Stimulated activated naive CD8-positive, alpha-beta T cell treated with anti-CD3 and anti-CD28 coated beads, Interleukin-15, Interleukin-2, amounts not matched to agents 100 U/mL and 50 U/mL, for 24 hours (primary cell): ENCODE results near the gene CCN5.
A peak's percentile ranks its signal among the peaks of the same experiment; 100 is the strongest.

Experiments
- ATAC-seq: fragments of 150-1000 bp; cut with Tn5 transposase; one replicate; pipeline ENCODE4 v1.10.0; 2021
- DNase-seq: peaks from one replicate; pipeline ENCODE4 v3.0.0; 2021

The CCN5 gene

GRCh38 chr20:44716309-44717106 is 1.3 kb downstream of the CCN5 start:
- no peak for DNase-seq
- ATAC-seq, result no peak

GRCh38 chr20:44717986-44718385 is 2.8 kb downstream of the CCN5 start:
- no peak for ATAC-seq
- no peak for DNase-seq

GRCh38 chr20:44719841-44720240 is 4.7 kb downstream of the CCN5 start:
- no peak for ATAC-seq
- no peak for DNase-seq

GRCh38 chr20:44720621-44720996 is 5.4 kb downstream of the CCN5 start:
- DNase-seq (no peak), ATAC-seq (no peak)

- ATAC-seq (no peak), DNase-seq (no peak)
These were observed 6.0 kb downstream of the CCN5 start for GRCh38 chr20:44720997-44721784.

GRCh38 chr20:44721785-44722054 is 6.6 kb downstream of the CCN5 start:
- DNase-seq (no peak), ATAC-seq (no peak)

- no peak for ATAC-seq
- no peak for DNase-seq
These were observed 7.8 kb downstream of the CCN5 start for GRCh38 chr20:44722990-44723389.

GRCh38 chr20:44723391-44723790 is 8.2 kb downstream of the CCN5 start:
- no peak for DNase-seq
- ATAC-seq, result no peak

- ATAC-seq (no peak), DNase-seq (no peak)
These were observed 8.7 kb downstream of the CCN5 start for GRCh38 chr20:44723798-44724362.

GRCh38 chr20:44724423-44725091 is 9.4 kb downstream of the CCN5 start:
- ATAC-seq (no peak), DNase-seq (no peak)

GRCh38 chr20:44725837-44726236 is 10.7 kb downstream of the CCN5 start:
- ATAC-seq (no peak), DNase-seq (no peak)

GRCh38 chr20:44727039-44727438 is 11.9 kb downstream of the CCN5 start:
- no peak for DNase-seq
- no peak for ATAC-seq

- no peak for ATAC-seq
- DNase-seq, result no peak
These were observed 12.5 kb downstream of the CCN5 start for GRCh38 chr20:44727651-44728050.

- ATAC-seq (no peak), DNase-seq (no peak)
These were observed 13.8 kb downstream of the CCN5 start for GRCh38 chr20:44728801-44729443.

- no peak for DNase-seq
- ATAC-seq, result no peak
These were observed 15.3 kb downstream of the CCN5 start for GRCh38 chr20:44730441-44730840.

GRCh38 chr20:44731657-44732056 is 16.5 kb downstream of the CCN5 start:
- no peak for ATAC-seq
- DNase-seq, result no peak

- DNase-seq (no peak), ATAC-seq (peak; percentile 41)
These were observed 17.2 kb downstream of the CCN5 start for GRCh38 chr20:44732327-44732726.

GRCh38 chr20:44733341-44734069 is 18.3 kb downstream of the CCN5 start:
- ATAC-seq, result peak; percentile 50
- DNase-seq, result peak; percentile 70

- no peak for DNase-seq
- ATAC-seq, result no peak
These were observed 19.8 kb downstream of the CCN5 start for GRCh38 chr20:44734938-44735337.

- DNase-seq (no peak), ATAC-seq (no peak)
These were observed 20.6 kb downstream of the CCN5 start for GRCh38 chr20:44735816-44736169.

GRCh38 chr20:44736170-44737021 is 21.2 kb downstream of the CCN5 start:
- ATAC-seq (peak; percentile 54), DNase-seq (peak; percentile 30)
